GM10266 (cell line): ENCODE data around the gene MED15.

Source experiments
- DNase-seq: peaks from one replicate; pipeline ENCODE4 v3.0.0; 2012; ENCODE audit errors: extremely low spot score
- CTCF ChIP-seq: IDR thresholded peaks from 2 replicates; pipeline ENCODE4 v1.5.1; 2012; ENCODE audit warnings: mild to moderate bottlenecking, low read depth; ENCODE audit not compliant: control insufficient read depth, insufficient read depth; ENCODE audit errors: missing control alignments

MED15 gene

GRCh38 chr22:20622650-20623339, 115.4 kb downstream of the MED15 start:
- no peak for TF ChIP-seq CTCF
- no peak for DNase-seq

- no peak for TF ChIP-seq CTCF
- peak; percentile 58 for DNase-seq
Observed at GRCh38 chr22:20624161-20624616, 116.8 kb downstream of the MED15 start.

GRCh38 chr22:20625270-20625669, 117.9 kb downstream of the MED15 start:
- no peak for TF ChIP-seq CTCF
- DNase-seq, result peak; percentile 47

- no peak for DNase-seq
- TF ChIP-seq CTCF, result no peak
Observed at GRCh38 chr22:20626811-20627210, 119.4 kb downstream of the MED15 start.

GRCh38 chr22:20627432-20627831, 120.0 kb downstream of the MED15 start:
- TF ChIP-seq CTCF, result no peak
- no peak for DNase-seq

GRCh38 chr22:20628081-20628939, 120.9 kb downstream of the MED15 start:
- TF ChIP-seq CTCF, result no peak
- DNase-seq, result no peak

- TF ChIP-seq CTCF, result no peak
- no peak for DNase-seq
Observed at GRCh38 chr22:20629401-20629800, 122.0 kb downstream of the MED15 start.
